H1 (cell line): ENCODE data around the gene SLC8A1.

Experiments
- BRCA1 ChIP-seq: IDR thresholded peaks from 2 replicates; pipeline ENCODE4 v1.6.1; 2012; ENCODE audit warnings: low read depth, low read length, improper control_type of control experiment
- CBX8 ChIP-seq: fragments of 300-800, 300-1000 bp; sonication (generic); IDR thresholded peaks from 2 replicates; pipeline ENCODE4 v1.7.1; 2016; ENCODE audit warnings: low read depth, low read length, borderline replicate concordance
- CHD2 ChIP-seq: IDR thresholded peaks from 2 replicates; pipeline ENCODE4 v1.6.1; 2012; ENCODE audit warnings: low read length, improper control_type of control experiment
- EGR1 ChIP-seq: IDR thresholded peaks from 2 replicates; pipeline ENCODE4 v1.6.1; 2011; ENCODE audit warnings: low read depth, low read length, borderline replicate concordance
- EZH2 ChIP-seq: fragments of 200-600 bp; sonication (generic); IDR thresholded peaks from 2 replicates; pipeline ENCODE4 v1.7.1; 2012; ENCODE audit warnings: low read depth, mild to moderate bottlenecking, moderate library complexity, low read length, inconsistent platforms; ENCODE audit not compliant: severe bottlenecking
- MAFK ChIP-seq: IDR thresholded peaks from 2 replicates; pipeline ENCODE4 v1.6.1; 2012; ENCODE audit warnings: low read depth, mild to moderate bottlenecking, improper control_type of control experiment, low read length
- POLR2A ChIP-seq, 2 experiments: IDR thresholded peaks; 1 replicate in 1 of 2; 2 replicates in 1 of 2; pipeline ENCODE4 v1.6.1; 2011; ENCODE audit warnings: low read depth in 2 of 2, low read length in 2 of 2, mild to moderate bottlenecking in 2 of 2; ENCODE audit errors: control extremely low read depth in 1 of 2
- RAD21 ChIP-seq, 2 experiments: IDR thresholded peaks in 1 of 2; conservative IDR thresholded peaks in 1 of 2; 2 replicates each; pipeline ENCODE4 v1.6.1; 2011; ENCODE audit warnings: low read depth in 2 of 2, low read length in 2 of 2, improper control_type of control experiment in 1 of 2, inconsistent platforms in 1 of 2, mild to moderate bottlenecking in 1 of 2, moderate library complexity in 1 of 2
- SIN3A ChIP-seq, 2 experiments: IDR thresholded peaks in 1 of 2; conservative IDR thresholded peaks in 1 of 2; 2 replicates each; pipeline ENCODE4 v1.6.1; 2011 to 2012; ENCODE audit warnings: low read length in 2 of 2, improper control_type of control experiment in 1 of 2, low read depth in 1 of 2, mild to moderate bottlenecking in 1 of 2
- SRF ChIP-seq: IDR thresholded peaks from 2 replicates; pipeline ENCODE4 v1.6.1; 2011; ENCODE audit warnings: mild to moderate bottlenecking, low read depth, low read length, moderate library complexity
- TAF1 ChIP-seq: IDR thresholded peaks from 2 replicates; pipeline ENCODE4 v1.6.1; 2011; ENCODE audit warnings: mild to moderate bottlenecking, low read depth, low read length
- TF ChIP-seq, protein P1 (sequence below), 3 experiments: IDR thresholded peaks; 1 replicate in 2 of 3; 2 replicates in 1 of 3; pipeline versions ENCODE4 v1.5.1 to v1.6.1; 2011; ENCODE audit warnings: low read length in 3 of 3, mild to moderate bottlenecking in 3 of 3, inconsistent platforms in 2 of 3, low read depth in 1 of 3, moderate library complexity in 1 of 3; ENCODE audit not compliant: insufficient read depth in 1 of 3; ENCODE audit errors: control extremely low read depth in 1 of 3

DNA sequence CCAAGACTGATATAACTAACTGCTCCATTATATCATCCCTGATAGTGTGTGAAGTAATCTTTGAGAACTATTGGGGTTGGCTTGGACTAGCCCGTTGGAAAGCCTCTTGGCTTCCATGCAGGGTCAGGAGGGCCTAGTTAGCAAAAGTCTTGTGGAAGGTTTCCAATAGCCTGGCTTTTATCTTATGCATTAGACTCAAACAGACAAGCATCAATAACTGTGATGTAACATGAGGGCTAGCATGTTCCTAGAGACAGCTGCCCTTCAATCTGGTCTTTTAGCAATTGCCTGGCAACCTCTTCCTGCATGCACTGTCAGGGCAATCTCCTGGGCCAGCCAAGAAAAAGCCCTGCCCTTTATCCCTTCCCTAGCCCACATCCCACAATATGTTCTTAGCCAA lies 18.2 kb downstream of the SLC8A1 start:
- TF ChIP-seq EZH2 (no peak), TAF1 (no peak), CBX8 (no peak), EGR1 (no peak), SIN3A (conservative IDR thresholded peaks at IDR 0.05 in 1 of 2, IDR thresholded peaks at IDR 0.05 in 1 of 2; ENCODE audit: low read depth in 1 of 2, low read length in 2 of 2) (no peak), RAD21 (IDR thresholded peaks at IDR 0.05 in 1 of 2, conservative IDR thresholded peaks at IDR 0.05 in 1 of 2; ENCODE audit: low read depth in 2 of 2, low read length in 2 of 2) (no peak), BRCA1 (no peak), POLR2A (IDR thresholded peaks at IDR 0.05; ENCODE audit: control extremely low read depth in 1 of 2, low read depth in 2 of 2, low read length in 2 of 2) (no peak), SRF (no peak), CHD2 (no peak), MAFK (no peak)
- TF ChIP-seq, protein P1, sequence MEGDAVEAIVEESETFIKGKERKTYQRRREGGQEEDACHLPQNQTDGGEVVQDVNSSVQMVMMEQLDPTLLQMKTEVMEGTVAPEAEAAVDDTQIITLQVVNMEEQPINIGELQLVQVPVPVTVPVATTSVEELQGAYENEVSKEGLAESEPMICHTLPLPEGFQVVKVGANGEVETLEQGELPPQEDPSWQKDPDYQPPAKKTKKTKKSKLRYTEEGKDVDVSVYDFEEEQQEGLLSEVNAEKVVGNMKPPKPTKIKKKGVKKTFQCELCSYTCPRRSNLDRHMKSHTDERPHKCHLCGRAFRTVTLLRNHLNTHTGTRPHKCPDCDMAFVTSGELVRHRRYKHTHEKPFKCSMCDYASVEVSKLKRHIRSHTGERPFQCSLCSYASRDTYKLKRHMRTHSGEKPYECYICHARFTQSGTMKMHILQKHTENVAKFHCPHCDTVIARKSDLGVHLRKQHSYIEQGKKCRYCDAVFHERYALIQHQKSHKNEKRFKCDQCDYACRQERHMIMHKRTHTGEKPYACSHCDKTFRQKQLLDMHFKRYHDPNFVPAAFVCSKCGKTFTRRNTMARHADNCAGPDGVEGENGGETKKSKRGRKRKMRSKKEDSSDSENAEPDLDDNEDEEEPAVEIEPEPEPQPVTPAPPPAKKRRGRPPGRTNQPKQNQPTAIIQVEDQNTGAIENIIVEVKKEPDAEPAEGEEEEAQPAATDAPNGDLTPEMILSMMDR (IDR thresholded peaks at IDR 0.05; ENCODE audit: control extremely low read depth in 1 of 3, insufficient read depth in 1 of 3, low read depth in 1 of 3, low read length in 3 of 3), result no peak
